Measurements from ENCODE around the gene ZNF462.
A peak's percentile ranks its signal among the peaks of the same experiment; 100 is the strongest.
"Not testable (repeated sequence)": the region's sequence is repeated elsewhere in the genome, so short reads cannot be mapped to it uniquely, and the experiment has no call there.

Gene ZNF462, protein sequence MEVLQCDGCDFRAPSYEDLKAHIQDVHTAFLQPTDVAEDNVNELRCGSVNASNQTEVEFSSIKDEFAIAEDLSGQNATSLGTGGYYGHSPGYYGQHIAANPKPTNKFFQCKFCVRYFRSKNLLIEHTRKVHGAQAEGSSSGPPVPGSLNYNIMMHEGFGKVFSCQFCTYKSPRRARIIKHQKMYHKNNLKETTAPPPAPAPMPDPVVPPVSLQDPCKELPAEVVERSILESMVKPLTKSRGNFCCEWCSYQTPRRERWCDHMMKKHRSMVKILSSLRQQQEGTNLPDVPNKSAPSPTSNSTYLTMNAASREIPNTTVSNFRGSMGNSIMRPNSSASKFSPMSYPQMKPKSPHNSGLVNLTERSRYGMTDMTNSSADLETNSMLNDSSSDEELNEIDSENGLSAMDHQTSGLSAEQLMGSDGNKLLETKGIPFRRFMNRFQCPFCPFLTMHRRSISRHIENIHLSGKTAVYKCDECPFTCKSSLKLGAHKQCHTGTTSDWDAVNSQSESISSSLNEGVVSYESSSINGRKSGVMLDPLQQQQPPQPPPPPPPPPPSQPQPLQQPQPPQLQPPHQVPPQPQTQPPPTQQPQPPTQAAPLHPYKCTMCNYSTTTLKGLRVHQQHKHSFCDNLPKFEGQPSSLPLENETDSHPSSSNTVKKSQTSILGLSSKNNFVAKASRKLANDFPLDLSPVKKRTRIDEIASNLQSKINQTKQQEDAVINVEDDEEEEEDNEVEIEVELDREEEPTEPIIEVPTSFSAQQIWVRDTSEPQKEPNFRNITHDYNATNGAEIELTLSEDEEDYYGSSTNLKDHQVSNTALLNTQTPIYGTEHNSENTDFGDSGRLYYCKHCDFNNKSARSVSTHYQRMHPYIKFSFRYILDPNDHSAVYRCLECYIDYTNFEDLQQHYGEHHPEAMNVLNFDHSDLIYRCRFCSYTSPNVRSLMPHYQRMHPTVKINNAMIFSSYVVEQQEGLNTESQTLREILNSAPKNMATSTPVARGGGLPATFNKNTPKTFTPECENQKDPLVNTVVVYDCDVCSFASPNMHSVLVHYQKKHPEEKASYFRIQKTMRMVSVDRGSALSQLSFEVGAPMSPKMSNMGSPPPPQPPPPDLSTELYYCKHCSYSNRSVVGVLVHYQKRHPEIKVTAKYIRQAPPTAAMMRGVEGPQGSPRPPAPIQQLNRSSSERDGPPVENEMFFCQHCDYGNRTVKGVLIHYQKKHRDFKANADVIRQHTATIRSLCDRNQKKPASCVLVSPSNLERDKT (N-terminal part only)

GRCh38 chr9:106862821-106863720 lies at the start of gene ZNF462:
TSS of gene ZNF462 (plus strand) at chr9:106863166. CDS start at chr9:106923384, 60,218 bp downstream.
- DNase-seq = peak in 9 of 14 donors; percentile 52 to 81 (median 69)

GRCh38 chr9:106816524-106816923 lies 46.4 kb upstream of the ZNF462 start:
- no peak for DNase-seq

DNA sequence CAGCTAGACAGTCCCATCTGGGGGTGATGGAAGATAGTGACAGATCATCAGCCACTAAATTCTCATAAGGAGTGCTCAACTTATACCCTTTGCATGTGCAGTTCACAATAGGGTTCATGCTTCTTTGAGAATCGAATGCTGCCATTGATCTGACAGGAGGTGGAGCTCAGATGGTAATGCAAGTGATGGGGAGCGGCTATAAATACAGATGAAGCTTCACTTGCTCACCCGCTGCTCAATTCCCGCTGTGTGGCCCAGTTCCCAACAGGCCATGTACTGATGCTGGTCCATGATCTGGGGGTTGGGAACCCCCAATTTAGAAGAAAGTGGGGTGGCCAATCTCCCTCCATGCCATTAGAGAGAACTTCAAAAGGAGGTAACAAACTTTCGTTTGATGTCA lies 44.9 kb upstream of the ZNF462 start:
- DNase-seq = no peak

- no peak for DNase-seq
Measured at GRCh38 chr9:106820866-106821265, 42.1 kb upstream of the ZNF462 start.

GRCh38 chr9:106828070-106828469 lies 34.9 kb upstream of the ZNF462 start:
- DNase-seq = no peak

GRCh38 chr9:106828965-106829364 lies 34.0 kb upstream of the ZNF462 start:
- DNase-seq = no peak

DNA sequence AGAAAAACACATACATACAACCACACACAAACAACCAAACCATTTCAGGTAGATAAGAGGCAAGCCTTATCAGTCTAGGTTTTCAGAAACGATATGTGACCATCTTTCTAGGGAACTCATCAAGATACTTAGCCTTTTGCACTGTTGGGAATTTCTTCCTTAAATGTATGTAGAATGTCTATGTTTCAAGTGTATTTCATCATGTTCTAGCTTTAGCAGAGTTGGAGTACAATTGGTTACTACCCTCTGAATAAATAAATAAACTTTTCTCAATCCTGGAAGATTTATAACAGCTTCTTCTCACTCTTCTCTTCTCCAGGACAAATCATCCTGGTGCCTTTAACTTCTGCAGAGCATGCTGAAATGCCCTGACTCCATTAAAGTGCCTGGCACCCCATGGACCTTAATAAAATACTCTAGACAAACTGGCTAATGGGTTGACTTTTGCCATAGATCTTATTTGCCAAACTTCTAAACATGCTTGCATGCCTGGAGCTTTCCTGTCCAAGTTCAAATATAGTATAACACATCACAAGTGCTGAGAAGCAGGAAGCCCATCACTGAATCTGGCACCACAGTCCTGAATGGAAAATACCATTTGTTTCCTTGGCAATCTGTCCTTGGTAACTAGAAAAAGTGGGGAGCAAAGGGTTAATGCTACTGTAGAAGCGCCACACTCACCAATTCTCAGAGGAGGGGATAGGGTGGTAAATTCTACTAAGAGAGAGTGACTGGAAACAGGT lies 33.1 kb upstream of the ZNF462 start:
- DNase-seq = no peak

DNA sequence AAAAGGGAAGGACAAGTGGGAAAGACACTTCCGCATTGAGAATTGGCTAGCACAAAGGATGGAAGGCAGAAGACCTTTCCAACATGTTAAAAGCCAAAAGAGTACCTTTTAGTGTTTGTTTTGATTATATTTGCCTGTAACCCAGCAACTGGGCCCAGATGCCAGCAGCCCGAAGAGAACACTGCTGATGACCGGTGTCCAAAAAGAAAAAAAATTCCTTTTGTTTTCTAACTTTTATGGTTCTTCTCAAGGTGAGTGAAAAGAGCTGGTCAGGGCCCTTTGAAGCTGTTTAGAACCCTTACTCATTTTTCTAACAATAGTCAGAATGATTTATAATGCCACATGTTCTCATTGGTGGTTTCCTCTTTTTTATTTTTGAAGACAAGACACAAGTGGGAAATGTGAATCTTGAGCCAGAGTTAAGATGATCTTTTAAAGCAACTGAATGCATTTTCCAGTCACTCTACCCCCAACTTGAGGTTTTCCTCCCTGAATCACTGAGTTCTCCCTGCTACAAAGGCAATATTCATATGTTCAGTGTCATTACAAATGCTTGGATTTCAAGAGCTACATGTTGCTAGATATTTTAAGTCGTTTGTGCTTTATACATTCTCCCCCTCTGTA lies 32.3 kb upstream of the ZNF462 start:
- no peak for DNase-seq

DNA sequence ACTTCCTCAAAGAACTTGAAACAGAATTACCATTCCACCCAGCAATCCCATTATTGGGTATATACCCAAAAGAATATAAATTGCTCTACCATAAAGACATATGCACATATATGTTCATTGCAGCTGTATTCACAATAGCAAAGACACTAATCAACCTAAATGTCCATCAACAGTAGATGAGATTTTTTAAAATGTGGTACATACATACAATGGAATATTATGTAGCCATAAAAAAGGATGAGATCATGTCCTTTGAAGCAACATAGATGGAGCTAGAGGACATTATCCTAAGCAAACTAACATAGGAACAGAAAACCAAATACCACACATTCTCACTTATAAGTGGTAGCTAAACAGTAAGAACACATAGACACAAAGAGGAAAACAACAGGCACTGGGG lies 28.1 kb upstream of the ZNF462 start:
- DNase-seq = no peak

- no peak for DNase-seq
Measured at GRCh38 chr9:106835840-106836239, 27.1 kb upstream of the ZNF462 start.

DNA sequence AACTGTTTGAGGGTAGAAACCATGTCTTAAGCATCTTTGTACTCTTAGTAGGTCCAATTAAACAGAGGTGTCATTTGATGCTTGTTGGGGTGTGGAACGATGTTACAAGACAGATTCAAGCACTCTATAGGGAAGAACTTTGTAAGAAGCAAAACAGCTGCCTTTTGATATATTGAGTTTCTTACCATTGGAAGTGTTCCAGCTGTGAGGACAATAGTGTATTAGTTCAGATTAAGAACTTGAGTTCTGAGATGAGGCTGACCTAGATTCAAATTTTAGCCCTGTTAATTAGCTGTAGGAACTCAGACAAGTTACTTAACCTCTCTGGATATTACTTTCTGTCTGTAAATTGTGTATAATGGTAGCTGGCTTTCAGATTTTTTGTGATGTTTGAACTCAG lies 19.6 kb upstream of the ZNF462 start:
- DNase-seq = no peak

DNA sequence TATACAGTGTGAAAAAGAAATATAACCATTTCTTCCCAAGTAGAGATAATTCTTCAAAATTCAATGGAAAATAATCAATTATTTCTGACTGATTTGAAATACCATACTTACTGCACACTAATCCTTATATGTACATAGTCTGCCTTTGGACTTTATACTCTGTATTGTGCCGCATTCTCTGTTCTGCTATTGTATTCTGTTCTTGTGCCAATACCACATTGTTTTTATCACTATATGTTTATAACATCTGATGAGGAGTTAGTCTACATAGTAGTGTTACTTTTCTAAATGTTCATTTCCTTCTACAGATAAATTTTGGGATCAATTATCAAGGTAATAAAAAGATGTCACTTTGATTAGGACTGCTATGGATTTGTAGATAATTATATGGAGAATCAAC lies 16.7 kb upstream of the ZNF462 start:
- no peak for DNase-seq

- DNase-seq = no peak
Measured at GRCh38 chr9:106846857-106847256, 16.1 kb upstream of the ZNF462 start.

- not testable (repeated sequence) for DNase-seq
Measured at GRCh38 chr9:106851640-106852039, 11.3 kb upstream of the ZNF462 start.

GRCh38 chr9:106857811-106858470 lies 5.0 kb upstream of the ZNF462 start:
- DNase-seq = no peak

DNA sequence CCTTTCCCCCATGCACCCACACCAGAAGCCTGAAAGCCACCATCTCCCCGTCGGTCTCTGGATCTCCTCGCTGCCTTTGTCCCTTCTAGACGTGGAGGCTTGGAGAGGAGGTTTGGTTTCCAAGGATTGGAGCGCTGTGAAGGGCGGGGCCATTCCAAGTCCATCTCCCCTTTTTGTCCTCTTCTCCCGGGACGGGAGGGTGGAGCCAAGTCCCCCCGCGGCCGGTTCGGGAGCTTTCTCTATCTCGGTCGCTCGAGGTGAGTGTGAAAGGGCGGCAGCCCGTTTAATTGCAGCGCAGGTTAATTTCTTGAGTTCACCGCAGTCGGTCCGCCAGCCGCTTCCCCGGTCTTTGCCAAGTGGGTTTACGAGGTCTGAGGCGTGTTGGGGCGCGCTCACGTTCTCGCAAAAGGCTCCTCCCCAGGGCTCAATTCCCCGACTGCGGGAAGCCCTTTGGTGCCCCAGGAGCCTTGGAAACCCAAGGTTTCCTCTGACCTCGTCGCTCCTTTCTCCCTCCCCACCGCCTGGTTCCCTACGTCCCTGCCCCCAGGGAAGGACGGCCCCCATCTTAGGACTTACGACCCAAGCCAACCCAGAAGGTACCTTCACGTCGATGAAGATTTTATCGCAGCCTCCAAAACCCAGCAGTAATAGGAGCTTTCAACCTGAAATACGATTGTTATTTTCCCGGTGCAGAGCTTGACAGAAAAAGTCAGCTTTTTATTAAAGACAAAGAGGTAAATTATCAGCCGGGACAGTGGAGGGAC lies 2.8 kb upstream of the ZNF462 start:
- DNase-seq = peak in 2 of 14 donors; percentile 22 to 31

- peak in 4 of 14 donors; percentile 22 to 42 (median 37) for DNase-seq
Measured at GRCh38 chr9:106860721-106861639, 2.0 kb upstream of the ZNF462 start.

- DNase-seq = no peak
Measured at GRCh38 chr9:106861640-106862109, 1.3 kb upstream of the ZNF462 start.
